Loucy (cell line): ENCODE results near the gene IRX5.

ENCODE experiments used
- CTCF ChIP-seq: fragments of 200-600 bp; sonication (generic); conservative IDR thresholded peaks from 2 replicates; pipeline ENCODE4 v1.5.1; 2014; ENCODE audit warnings: mild to moderate bottlenecking, antibody characterized with exemption, low read length
- EZH2phosphoT487 ChIP-seq: fragments of 200-600 bp; IDR thresholded peaks from 2 replicates; pipeline ENCODE4 v1.6.1; 2018; ENCODE audit warnings: antibody characterized with exemption, mild to moderate bottlenecking, moderate library complexity, borderline replicate concordance

- TF ChIP-seq CTCF (no peak), EZH2phosphoT487 (no peak)
Measured at GRCh38 chr16:54932737-54933254, 2.1 kb downstream of the IRX5 start.
